ENCODE data around the gene PAH.

DNA sequence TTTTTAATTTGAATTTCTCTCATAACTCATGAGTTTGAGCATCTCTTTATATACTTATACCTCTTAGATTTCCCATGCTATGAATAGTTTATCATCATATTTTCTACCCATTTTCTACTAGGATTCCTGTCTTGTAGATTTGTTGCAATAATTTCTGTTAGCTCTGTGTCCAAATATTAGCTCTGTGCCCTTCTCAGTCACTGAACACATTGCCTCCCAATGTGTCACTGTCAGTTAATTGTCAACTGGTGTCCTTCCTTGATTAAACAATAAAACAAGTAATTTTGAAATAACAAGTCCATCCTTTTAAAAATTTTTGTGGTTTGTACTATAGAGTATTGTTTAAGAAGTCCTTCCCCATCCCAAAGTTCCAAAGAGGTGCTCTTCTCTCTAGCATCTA lies 4.2 kb upstream of the PAH start:
- no peak for TF ChIP-seq POLR2A (IDR thresholded peaks at IDR 0.05; ENCODE audit: low read depth, low read length)
- TF ChIP-seq, protein P1, sequence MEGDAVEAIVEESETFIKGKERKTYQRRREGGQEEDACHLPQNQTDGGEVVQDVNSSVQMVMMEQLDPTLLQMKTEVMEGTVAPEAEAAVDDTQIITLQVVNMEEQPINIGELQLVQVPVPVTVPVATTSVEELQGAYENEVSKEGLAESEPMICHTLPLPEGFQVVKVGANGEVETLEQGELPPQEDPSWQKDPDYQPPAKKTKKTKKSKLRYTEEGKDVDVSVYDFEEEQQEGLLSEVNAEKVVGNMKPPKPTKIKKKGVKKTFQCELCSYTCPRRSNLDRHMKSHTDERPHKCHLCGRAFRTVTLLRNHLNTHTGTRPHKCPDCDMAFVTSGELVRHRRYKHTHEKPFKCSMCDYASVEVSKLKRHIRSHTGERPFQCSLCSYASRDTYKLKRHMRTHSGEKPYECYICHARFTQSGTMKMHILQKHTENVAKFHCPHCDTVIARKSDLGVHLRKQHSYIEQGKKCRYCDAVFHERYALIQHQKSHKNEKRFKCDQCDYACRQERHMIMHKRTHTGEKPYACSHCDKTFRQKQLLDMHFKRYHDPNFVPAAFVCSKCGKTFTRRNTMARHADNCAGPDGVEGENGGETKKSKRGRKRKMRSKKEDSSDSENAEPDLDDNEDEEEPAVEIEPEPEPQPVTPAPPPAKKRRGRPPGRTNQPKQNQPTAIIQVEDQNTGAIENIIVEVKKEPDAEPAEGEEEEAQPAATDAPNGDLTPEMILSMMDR (conservative IDR thresholded peaks at IDR 0.05; ENCODE audit: low read depth, low read length): no peak
- no peak for TF ChIP-seq RFX5 (IDR thresholded peaks at IDR 0.05; ENCODE audit: low read depth, low read length)
- no peak for TF ChIP-seq USF2 (IDR thresholded peaks at IDR 0.05; ENCODE audit: low read depth, low read length)
- no peak for TF ChIP-seq NFE2L2 (IDR thresholded peaks at IDR 0.05; ENCODE audit: low read depth, low read length)
- TF ChIP-seq RCOR1 (IDR thresholded peaks at IDR 0.05; ENCODE audit: insufficient replicate concordance, low read length): no peak
- TF ChIP-seq MXI1 (IDR thresholded peaks at IDR 0.05; ENCODE audit: borderline replicate concordance, low read depth, low read length): no peak
- TF ChIP-seq ELK1 (IDR thresholded peaks at IDR 0.05; ENCODE audit: borderline replicate concordance, low read depth, low read length): no peak
- no peak for TF ChIP-seq SMC3 (IDR thresholded peaks at IDR 0.05; ENCODE audit: low read depth, low read length)
- TF ChIP-seq RAD21 (IDR thresholded peaks at IDR 0.05; ENCODE audit: low read length): no peak
- no peak for TF ChIP-seq FOS (IDR thresholded peaks at IDR 0.05; ENCODE audit: low read depth, low read length)
- TF ChIP-seq BHLHE40 (IDR thresholded peaks at IDR 0.05; ENCODE audit: low read depth, low read length): no peak
- no peak for TF ChIP-seq MAZ (IDR thresholded peaks at IDR 0.05; ENCODE audit: borderline replicate concordance, low read depth, low read length)

All from IMR-90 (cell line).